COLO829 (cell line): ENCODE measurements around the gene RHEBL1.
A peak's percentile ranks its signal among the peaks of the same experiment; 100 is the strongest.

Experiments used
- DNase-seq: peaks from one replicate; pipeline ENCODE4 v3.0.0; 2012; ENCODE audit warnings: low spot score

Gene RHEBL1, protein sequence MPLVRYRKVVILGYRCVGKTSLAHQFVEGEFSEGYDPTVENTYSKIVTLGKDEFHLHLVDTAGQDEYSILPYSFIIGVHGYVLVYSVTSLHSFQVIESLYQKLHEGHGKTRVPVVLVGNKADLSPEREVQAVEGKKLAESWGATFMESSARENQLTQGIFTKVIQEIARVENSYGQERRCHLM

GRCh38 chr12:49069507-49070346, at the start of gene RHEBL1:
TSS of gene RHEBL1 (minus strand) at chr12:49069979. CDS start at chr12:49069785, 194 bp downstream.
- DNase-seq = peak; percentile 97

DNA sequence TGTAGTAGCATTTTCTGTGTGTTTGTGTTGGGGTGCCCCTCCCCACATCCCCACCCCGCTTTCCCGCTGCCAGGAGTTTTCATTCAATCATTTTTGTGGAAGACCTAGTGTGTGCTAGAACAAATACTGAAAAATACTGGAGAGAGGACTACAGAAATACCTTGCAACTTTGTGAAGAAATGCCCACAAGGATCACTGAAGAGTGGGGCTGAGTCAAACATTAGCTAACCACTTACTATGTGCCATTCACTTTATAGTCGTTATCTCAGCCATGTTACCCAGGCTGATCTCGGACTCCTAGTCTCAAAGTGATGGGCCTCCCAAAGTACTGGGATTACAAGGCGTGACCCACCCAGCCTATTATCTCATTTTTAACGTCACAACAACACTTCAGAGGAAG, 41.4 kb upstream of the RHEBL1 start:
- no peak for DNase-seq

GRCh38 chr12:49110464-49111155, 40.8 kb upstream of the RHEBL1 start, which contains the start of gene LMBR1L:
TSS of gene LMBR1L (minus strand) at chr12:49110847. CDS start at chr12:49110555, 292 bp downstream.
- peak; percentile 99 for DNase-seq

GRCh38 chr12:49109641-49110463, 40.1 kb upstream of the RHEBL1 start:
- DNase-seq = no peak

GRCh38 chr12:49108958-49109404, 39.2 kb upstream of the RHEBL1 start:
- DNase-seq = no peak

DNA sequence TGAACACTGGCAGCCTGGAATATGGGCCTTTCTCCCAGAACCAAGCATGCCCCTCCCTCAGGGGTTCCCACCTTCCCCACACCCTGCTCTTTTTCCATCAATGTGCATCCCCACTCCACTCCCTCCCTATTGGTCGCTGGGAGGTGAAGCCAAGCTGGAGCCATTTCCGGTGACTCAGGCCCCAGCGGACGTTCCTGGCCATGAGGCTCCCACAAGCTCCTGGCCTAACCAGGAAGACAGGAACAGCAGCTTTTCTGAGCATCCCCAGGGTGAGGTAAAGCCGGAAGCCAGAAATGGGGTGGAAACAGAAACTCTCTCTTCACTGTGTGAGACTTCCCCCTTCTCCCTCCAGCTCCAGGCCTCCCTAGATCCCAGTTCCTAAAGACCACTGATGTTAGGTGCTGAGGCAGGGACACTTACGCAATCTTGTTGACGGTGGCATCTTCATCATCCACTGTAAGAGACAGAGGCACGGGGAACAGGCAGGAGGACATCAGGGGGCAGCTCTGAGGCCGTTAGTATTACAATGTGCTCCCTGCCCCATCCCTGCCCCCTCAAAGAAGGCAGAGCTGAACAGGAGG, 35.8 kb upstream of the RHEBL1 start:
- no peak for DNase-seq

- no peak for DNase-seq
Observed at GRCh38 chr12:49104822-49105221, 35.0 kb upstream of the RHEBL1 start.

DNA sequence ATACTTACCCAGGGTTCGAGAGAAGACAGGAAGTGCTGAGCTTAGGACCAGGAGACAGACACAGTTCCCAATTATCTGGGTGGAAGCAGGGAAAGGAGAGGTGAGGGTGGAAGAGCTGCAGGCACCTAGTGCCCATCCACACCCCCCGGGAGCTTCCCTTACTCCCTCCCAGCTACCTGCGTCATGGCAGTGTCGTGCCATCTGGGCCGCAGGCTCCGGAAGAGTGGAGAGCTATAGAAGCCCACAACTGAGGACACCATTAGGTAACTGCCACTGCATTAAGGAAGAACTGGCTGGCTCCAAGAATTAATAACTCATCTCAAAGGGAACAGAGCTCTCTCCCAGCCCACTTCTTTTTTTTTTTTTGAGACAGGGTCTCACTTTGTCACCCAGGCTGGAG, 30.6 kb upstream of the RHEBL1 start:
- DNase-seq = no peak

GRCh38 chr12:49098703-49099102, 28.9 kb upstream of the RHEBL1 start:
- no peak for DNase-seq

GRCh38 chr12:49098035-49098451, 28.3 kb upstream of the RHEBL1 start:
- DNase-seq = peak; percentile 68

DNA sequence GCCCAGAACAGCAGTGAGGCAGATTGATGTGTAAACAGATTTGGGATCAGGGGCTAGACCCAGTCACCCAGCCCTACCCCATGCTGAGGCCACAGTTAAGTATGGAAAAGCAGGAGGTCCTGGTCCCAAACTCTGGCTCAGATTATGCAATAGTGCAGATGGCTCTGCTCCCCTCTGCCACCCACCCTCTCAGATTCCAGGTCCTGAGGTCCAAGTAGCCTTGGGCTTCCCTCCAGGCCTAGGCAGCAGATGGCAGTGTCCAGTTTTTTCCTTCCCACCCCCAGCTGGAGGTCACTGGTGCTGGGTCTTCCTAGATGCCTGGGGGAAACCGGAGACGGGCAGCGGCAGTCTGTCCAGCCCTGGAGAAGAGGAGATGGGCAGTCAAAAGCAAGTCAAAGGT, 27.6 kb upstream of the RHEBL1 start:
- no peak for DNase-seq

- no peak for DNase-seq
Observed at GRCh38 chr12:49094975-49095365, 25.2 kb upstream of the RHEBL1 start.

DNA sequence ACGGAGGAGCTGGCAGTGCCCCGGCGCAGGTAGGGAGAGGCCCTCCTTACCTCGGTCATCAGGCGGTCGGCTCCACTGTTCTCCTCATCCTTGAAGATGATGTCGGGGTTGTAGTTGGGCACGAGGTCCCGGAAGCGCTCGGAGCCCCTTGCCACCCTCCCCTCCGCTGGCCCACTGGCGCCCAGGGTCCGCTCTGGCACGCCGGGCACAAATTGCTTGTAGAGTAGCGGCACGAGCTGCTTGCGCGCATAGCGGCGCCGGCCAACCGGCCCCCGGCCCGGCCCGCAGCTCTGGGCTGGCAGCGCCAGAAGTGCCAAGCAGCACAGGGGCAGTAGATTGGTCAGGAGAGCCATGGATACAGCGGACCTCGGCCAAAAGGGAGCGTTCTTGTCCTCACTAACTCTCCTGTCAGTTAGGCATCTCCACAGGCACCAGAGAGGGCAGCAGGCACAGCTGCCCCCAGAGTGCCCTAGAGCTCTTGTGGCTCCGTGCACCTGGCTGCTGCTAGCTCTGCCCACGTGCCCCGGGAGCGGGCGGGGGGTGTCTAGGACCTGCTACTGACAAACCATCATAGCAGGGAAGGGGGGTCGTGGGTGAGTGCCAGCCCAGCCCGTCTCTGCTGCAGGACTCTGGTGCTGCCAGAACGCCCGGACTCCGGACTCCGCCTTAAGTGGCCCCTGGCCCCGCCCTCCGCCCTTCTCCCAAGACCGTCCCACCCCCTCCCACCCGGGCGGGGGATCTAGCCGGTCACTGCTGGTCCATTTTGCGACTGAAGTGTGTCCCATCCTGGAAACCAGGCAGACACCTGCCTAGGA, 24.6 kb upstream of the RHEBL1 start, which contains the start of gene DHH:
Gene DHH, minus strand, starts transcription at position 642 of the 815 bp plus-strand sequence. Its CDS starts 289 bp downstream, at position 353.
- no peak for DNase-seq

- DNase-seq = no peak
Observed at GRCh38 chr12:49093792-49094159, 24.0 kb upstream of the RHEBL1 start.

- DNase-seq = no peak
Observed at GRCh38 chr12:49092816-49093406, 23.1 kb upstream of the RHEBL1 start.

- peak; percentile 94 for DNase-seq
Observed at GRCh38 chr12:49092086-49092815, 22.5 kb upstream of the RHEBL1 start.

GRCh38 chr12:49091836-49092085, 22.0 kb upstream of the RHEBL1 start:
- no peak for DNase-seq

DNA sequence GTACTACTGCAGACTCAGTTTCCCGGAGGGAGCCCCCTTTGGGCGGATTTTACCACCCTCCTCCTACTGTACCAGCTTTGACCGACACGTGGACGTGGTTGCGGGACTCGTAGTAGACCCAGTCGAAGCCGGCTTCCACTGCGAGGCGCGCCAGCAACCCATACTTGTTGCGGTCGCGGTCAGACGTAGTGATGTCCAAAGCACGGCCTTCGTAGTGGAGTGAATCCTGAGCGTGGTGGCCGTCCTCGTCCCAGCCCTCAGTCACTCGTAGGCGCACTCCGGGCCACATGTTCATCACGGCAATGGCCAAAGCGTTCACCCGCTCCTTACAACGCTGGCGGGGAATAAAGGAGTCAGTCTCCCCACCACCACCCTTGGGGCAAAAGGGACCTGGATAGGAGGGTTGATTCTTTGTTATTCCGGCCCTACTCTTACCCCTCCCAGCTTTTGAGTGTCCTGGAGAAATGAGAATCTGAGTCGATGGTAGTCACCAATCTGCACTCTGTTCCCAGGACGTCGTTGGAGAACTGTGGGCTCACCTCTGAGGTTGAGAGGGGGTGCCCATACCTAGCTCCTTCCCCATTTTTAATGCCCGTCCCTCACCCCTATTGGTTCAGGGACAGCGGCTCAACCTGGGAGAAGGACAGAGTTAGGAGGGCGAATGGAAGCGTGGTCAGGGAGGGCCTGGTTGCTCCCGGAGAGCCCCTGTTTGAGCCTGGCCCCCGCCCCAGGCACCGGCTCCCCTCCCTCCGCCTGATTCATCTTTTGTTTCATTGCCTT, 21.5 kb upstream of the RHEBL1 start:
- no peak for DNase-seq
